ENCODE data around the gene CHMP4A. TPM values are rescaled to one million over a fixed set of nuclear protein-coding genes. Genes with fewer than 3 reads are reported as not detected.

Gene CHMP4A
- total and polyA plus RNA-seq, 2 of the 13 experiments (the other 11 are each of a cell fraction or from before 2014, with no cell fraction given): 83.6 to 113 TPM

DNA sequence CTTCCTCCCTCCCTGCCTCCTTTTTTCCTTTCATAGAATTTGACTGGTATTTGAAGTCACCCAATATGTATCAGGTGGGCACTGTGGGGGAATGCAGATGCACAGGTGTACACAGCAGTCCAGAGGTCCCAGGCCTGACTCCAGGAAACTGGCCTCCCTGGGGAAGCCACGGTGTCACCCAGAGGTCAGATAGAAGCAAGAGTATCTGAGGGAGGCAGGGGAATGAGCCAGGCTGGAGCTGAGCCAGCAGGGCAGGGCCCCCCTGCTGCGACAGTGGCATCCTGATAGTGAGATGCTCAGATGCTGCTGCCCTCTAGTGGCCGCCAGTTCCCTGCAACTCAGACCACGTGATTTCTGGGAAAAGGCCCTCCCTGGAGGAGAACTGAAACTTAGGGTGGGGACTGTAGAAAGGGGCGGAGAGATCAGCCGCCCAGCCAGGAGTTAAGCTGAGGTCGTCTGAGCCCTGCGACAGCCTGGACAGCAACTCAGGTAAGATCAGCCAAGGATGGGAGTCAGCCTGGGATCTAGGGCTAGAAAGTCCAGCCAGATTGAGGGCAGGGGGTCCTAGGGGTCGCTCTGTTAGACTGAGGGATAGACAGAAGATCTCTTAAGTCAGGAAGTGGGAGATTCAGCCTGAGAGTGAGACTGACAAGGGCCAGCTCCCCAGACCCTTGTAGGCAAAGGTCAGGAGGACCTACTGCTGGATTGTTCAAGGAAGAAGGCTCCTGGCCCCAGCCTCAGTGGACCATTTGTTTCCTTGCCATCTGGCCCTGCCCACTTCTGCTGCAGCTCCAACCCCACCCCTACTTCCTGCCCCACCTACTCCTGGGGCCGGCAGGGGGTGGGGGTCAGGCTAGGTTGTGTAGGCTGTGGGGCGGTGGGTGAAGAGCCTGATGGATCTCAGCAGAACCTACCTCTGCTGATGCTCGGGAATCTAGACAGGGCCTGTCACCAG, 52.2 kb downstream of the CHMP4A start, which contains the start of gene IRF9 (continued):
- 0 out of 2 replicates have a peak, but pooled peaks have one; percentile 68 for TF ChIP-seq ZNF180 (CRISPR knock-in tag; IDR thresholded peaks at IDR 0.05; ENCODE audit: borderline replicate concordance, low read depth)
- TF ChIP-seq MXD3 (CRISPR knock-in tag; IDR thresholded peaks at IDR 0.05): peak; percentile 98
- TF ChIP-seq ZNF468 (CRISPR knock-in tag; IDR thresholded peaks at IDR 0.05): no peak
- TF ChIP-seq AHR (CRISPR knock-in tag; IDR thresholded peaks at IDR 0.05): peak; percentile 99
- TF ChIP-seq, protein P1, sequence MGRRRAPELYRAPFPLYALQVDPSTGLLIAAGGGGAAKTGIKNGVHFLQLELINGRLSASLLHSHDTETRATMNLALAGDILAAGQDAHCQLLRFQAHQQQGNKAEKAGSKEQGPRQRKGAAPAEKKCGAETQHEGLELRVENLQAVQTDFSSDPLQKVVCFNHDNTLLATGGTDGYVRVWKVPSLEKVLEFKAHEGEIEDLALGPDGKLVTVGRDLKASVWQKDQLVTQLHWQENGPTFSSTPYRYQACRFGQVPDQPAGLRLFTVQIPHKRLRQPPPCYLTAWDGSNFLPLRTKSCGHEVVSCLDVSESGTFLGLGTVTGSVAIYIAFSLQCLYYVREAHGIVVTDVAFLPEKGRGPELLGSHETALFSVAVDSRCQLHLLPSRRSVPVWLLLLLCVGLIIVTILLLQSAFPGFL (CRISPR knock-in tag; IDR thresholded peaks at IDR 0.05): 0 out of 2 replicates have a peak, but pooled peaks have one; percentile 79
- TF ChIP-seq GABPB1 (CRISPR knock-in tag; IDR thresholded peaks at IDR 0.05): peak; percentile 88
- 0 out of 2 replicates have a peak, but pooled peaks have one; percentile 64 for TF ChIP-seq XBP1 (CRISPR knock-in tag; IDR thresholded peaks at IDR 0.05)
- TF ChIP-seq SIX1 (CRISPR knock-in tag; IDR thresholded peaks at IDR 0.05; ENCODE audit: borderline replicate concordance): peak; percentile 90
- peak; percentile 68 for TF ChIP-seq NR2F2 (IDR thresholded peaks at IDR 0.05; ENCODE audit: borderline replicate concordance, low read depth)
- no peak for TF ChIP-seq ZNF850 (CRISPR knock-in tag; conservative IDR thresholded peaks at IDR 0.05)
- peak; percentile 97 for TF ChIP-seq TBX2 (CRISPR knock-in tag; IDR thresholded peaks at IDR 0.05; ENCODE audit: borderline replicate concordance)
- TF ChIP-seq TBL1XR1 (IDR thresholded peaks at IDR 0.05; ENCODE audit: borderline replicate concordance, low read length, partially characterized antibody): peak; percentile 68
- TF ChIP-seq, protein P2, sequence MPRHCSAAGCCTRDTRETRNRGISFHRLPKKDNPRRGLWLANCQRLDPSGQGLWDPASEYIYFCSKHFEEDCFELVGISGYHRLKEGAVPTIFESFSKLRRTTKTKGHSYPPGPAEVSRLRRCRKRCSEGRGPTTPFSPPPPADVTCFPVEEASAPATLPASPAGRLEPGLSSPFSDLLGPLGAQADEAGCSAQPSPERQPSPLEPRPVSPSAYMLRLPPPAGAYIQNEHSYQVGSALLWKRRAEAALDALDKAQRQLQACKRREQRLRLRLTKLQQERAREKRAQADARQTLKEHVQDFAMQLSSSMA (CRISPR knock-in tag; IDR thresholded peaks at IDR 0.05): peak; percentile 96
- peak; percentile 54; the same call in 1 of the 2 replicates for TF ChIP-seq ZNF629 (CRISPR knock-in tag; conservative IDR thresholded peaks at IDR 0.05)
- TF ChIP-seq ZNF232 (CRISPR knock-in tag; IDR thresholded peaks at IDR 0.05; ENCODE audit: borderline replicate concordance): peak; percentile 97
- TF ChIP-seq TAF1 (CRISPR knock-in tag; IDR thresholded peaks at IDR 0.05): peak; percentile 81
- TF ChIP-seq ZNF138 (CRISPR knock-in tag; IDR thresholded peaks at IDR 0.05; ENCODE audit: low read depth): peak; percentile 63; the same call in 1 of the 2 replicates
- peak; percentile 84; the same call in 1 of the 2 replicates for TF ChIP-seq CAMTA2 (CRISPR knock-in tag; IDR thresholded peaks at IDR 0.05; ENCODE audit: borderline replicate concordance)
- TF ChIP-seq MYNN (CRISPR knock-in tag; IDR thresholded peaks at IDR 0.05; ENCODE audit: low read depth): peak; percentile 93
- peak; percentile 74 for TF ChIP-seq HMG20A (CRISPR knock-in tag; IDR thresholded peaks at IDR 0.05; ENCODE audit: borderline replicate concordance)
- peak; percentile 82 for TF ChIP-seq HNF4A (CRISPR knock-in tag; IDR thresholded peaks at IDR 0.05)
- peak; percentile 99 for TF ChIP-seq FIP1L1 (IDR thresholded peaks at IDR 0.05; ENCODE audit: borderline replicate concordance, insufficient read depth, low read depth, low read length)
- TF ChIP-seq ZUFSP (CRISPR knock-in tag; IDR thresholded peaks at IDR 0.05; ENCODE audit: borderline replicate concordance): no peak

All from HepG2 (cell line).